Measurements from ENCODE around the gene PIGB. TPM values are rescaled to one million over a fixed set of nuclear protein-coding genes. Genes with fewer than 3 reads are reported as not detected.

PIGB gene
- total and polyA plus RNA-seq, 2 of the 13 experiments (the other 11 are each of a cell fraction or from before 2014, with no cell fraction given) = 14.5 to 19.1 TPM

- TF ChIP-seq ZNF18 (CRISPR knock-in tag; IDR thresholded peaks at IDR 0.05; ENCODE audit: insufficient replicate concordance) (peak; percentile 43), HMGXB3 (CRISPR knock-in tag; IDR thresholded peaks at IDR 0.05; ENCODE audit: borderline replicate concordance) (peak; percentile 89; the same call in 1 of the 2 replicates), SRY (CRISPR knock-in tag; IDR thresholded peaks at IDR 0.05) (no peak), ZNF703 (CRISPR knock-in tag; IDR thresholded peaks at IDR 0.05; ENCODE audit: borderline replicate concordance) (no peak), HES4 (CRISPR knock-in tag; IDR thresholded peaks at IDR 0.05; ENCODE audit: borderline replicate concordance) (peak; percentile 77; the same call in 1 of the 2 replicates), FOSL1 (CRISPR knock-in tag; IDR thresholded peaks at IDR 0.05; ENCODE audit: borderline replicate concordance) (no peak), TAF1 (CRISPR knock-in tag; IDR thresholded peaks at IDR 0.05) (peak; percentile 89), GATAD1 (CRISPR knock-in tag; IDR thresholded peaks at IDR 0.05) (peak; percentile 91), GMEB1 (CRISPR knock-in tag; IDR thresholded peaks at IDR 0.05; ENCODE audit: borderline replicate concordance) (peak; percentile 80), NFRKB (IDR thresholded peaks at IDR 0.05) (no peak), KDM4B (CRISPR knock-in tag; IDR thresholded peaks at IDR 0.05) (peak; percentile 47; the same call in 1 of the 2 replicates), ZNF547 (CRISPR knock-in tag; IDR thresholded peaks at IDR 0.05) (peak; percentile 80), PBX3 (CRISPR knock-in tag; IDR thresholded peaks at IDR 0.05; ENCODE audit: borderline replicate concordance) (no peak), KDM5A (IDR thresholded peaks at IDR 0.05; ENCODE audit: borderline replicate concordance, low read length) (peak; percentile 83; the same call in 1 of the 2 replicates), ZNF720 (CRISPR knock-in tag; IDR thresholded peaks at IDR 0.05) (no peak), HIVEP1 (CRISPR knock-in tag; IDR thresholded peaks at IDR 0.05) (peak; percentile 43; the same call in 1 of the 2 replicates)
Observed at GRCh38 chr15:55318588-55319494, at the start of gene PIGB, which contains the start of gene PIGBOS1 (continued).

All from HepG2 (cell line).